Choroid plexus epithelial cell (primary cell): ENCODE data around the gene ASB3.
A peak's percentile ranks its signal among the peaks of the same experiment; 100 is the strongest.

Experiments used
- DNase-seq: peaks from one replicate; pipeline ENCODE4 v3.0.0-alpha.2; 2010; ENCODE audit warnings: low read depth
- H3K4me3 ChIP-seq: 2 replicates; pipeline ENCODE4 v1.5.1; 2011; ENCODE audit warnings: low read depth, mild to moderate bottlenecking, control low read depth, low read length, moderate library complexity
- CTCF ChIP-seq: conservative IDR thresholded peaks from 2 replicates; pipeline ENCODE4 v1.5.1; 2011; ENCODE audit warnings: low read depth, mild to moderate bottlenecking, control low read depth, inconsistent platforms, low read length, moderate library complexity

Gene ASB3

GRCh38 chr2:53813151-53813550, 26.4 kb upstream of the ASB3 start:
- no peak for DNase-seq
- no peak overlapping the region for H3K4me3 ChIP-seq
- no peak for TF ChIP-seq CTCF

DNA sequence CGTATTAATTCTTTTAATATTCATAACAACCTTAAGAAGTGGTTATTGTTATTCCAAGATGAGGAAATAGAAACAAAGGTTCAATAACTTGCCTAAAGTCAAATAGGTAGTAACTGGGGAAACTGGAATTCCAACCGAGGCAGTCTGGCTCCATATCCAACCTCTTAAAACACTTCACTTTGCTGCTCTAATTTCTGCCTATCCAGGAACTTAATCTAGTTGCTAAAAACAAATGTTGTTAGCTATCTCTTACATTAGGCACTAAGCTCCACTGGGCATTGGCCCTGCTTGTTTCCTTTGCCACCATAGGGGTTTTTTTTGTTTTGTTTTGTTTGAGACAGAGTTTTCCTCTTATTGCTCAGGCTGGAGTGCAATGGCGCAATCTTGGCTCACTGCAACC, 24.8 kb upstream of the ASB3 start:
- no peak for TF ChIP-seq CTCF
- no peak overlapping the region for H3K4me3 ChIP-seq
- no peak for DNase-seq

DNA sequence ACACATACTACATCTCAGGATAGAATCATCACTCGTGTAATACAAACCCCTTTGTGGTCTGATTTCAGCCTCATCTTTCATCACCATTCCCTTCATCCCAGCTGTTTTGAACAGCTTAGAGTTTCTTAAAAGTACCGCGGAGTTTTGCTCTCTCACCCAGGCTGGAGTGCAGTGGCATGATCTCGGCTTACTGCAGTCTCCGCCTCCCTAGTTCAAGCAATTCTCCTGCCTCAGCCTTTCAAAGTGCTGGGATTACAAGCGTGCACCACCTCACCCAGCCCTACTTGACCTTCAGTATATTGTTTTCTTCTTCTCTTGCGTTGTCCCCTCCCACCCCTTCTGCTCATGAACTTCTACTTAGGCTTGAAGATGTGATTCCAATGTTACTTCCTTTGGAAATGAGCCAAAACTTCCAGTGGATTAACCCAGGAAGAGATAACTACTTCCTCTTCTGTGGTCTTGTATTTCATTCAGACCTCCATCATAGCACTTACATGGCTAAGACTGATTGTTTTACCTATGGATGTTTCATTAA, 15.9 kb upstream of the ASB3 start:
- TF ChIP-seq CTCF = no peak
- H3K4me3 ChIP-seq = no peak overlapping the region
- peak; percentile 25 for DNase-seq

DNA sequence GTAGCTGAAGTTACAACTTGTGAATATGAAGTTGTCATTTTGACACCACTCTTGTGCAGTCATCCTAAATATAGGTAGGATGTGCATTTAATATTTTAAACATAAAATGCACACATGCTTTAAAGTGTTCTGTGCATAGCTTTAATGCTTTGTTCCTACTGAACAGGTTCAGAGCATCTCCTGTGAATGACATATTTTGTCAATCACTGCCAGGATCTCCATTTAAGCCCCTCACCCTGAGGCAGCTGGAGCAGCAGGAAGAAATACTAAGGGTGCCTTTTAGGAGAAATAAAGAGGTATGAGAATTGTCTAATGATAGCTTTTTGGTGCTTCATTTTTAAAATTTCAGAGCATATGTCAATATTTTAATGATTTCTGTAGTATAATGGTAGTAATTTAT, 14.8 kb upstream of the ASB3 start:
- no peak overlapping the region for H3K4me3 ChIP-seq
- no peak for TF ChIP-seq CTCF
- no peak for DNase-seq

- no peak for TF ChIP-seq CTCF
- DNase-seq = no peak
- H3K4me3 ChIP-seq = no peak overlapping the region
Measured at GRCh38 chr2:53793821-53794220, 7.1 kb upstream of the ASB3 start.

DNA sequence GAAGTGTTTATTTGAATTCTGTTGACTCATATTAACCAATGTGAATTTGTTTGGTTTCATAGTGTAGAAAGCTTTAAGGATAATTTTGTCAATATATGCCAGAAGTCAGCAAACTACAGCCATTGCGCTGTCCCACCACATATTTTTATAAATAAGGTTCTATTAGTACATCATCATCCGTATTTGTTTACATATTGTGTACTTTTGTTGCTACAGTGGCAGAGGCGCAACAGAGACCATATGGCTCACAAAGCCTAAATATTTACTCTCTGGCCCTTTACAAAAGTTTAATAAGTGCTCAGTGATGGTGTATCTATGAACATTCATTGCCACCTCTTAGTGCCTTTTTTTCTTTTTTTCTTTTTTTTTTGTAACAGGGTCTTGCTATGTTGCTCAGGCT, 6.5 kb upstream of the ASB3 start:
- no peak overlapping the region for H3K4me3 ChIP-seq
- DNase-seq = no peak
- TF ChIP-seq CTCF = no peak

- DNase-seq = peak; percentile 46
- TF ChIP-seq CTCF = no peak
- peak overlapping the region; percentile 89 for H3K4me3 ChIP-seq
Measured at GRCh38 chr2:53787614-53788289, 999 bp upstream of the ASB3 start.
